Measurements from ENCODE around the gene LIAS. TPM values are rescaled to one million over a fixed set of nuclear protein-coding genes. Genes with fewer than 3 reads are reported as not detected.

The LIAS gene
- total and polyA plus RNA-seq, 2 of the 13 experiments (the other 11 are each of a cell fraction or from before 2014, with no cell fraction given) = 16.0 to 16.6 TPM

DNA sequence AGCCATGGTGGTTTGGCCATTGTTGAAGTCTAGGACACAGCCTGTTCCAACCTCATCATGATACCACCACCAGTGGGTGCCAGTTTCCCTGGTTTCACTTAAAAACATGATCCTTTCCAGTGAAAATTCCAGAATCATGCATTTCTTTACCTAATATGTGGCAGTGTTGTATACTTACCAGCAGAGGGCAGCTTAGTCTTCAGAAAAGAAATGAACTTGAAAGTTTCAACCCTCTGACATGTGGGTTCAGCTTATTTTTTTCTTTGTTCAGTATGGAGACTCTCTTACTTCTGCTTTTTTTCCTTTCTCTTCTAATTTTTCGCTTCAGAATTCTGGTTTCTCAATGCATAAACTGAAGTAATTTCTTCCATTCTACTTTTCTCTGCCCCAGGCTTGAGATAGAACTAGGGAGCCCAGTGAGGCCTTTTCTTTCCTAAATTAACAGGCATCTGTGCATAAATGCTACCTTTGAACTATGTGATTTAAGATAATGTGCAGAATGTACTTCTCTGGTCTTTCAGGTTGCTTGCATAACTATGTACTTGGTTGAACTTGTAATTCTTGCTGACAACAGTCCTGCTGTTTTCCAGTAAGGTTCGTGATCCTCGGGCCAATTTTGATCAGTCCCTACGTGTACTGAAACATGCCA is 10.7 kb downstream of the LIAS start (continued):
- TF ChIP-seq IRF2 (CRISPR knock-in tag; IDR thresholded peaks at IDR 0.05) (peak; percentile 39; the same call in 1 of the 2 replicates), HIVEP1 (CRISPR knock-in tag; IDR thresholded peaks at IDR 0.05) (no peak), ZNF24 (IDR thresholded peaks at IDR 0.05) (no peak), ZNF496 (CRISPR knock-in tag; IDR thresholded peaks at IDR 0.05; ENCODE audit: insufficient replicate concordance) (no peak), ZSCAN30 (CRISPR knock-in tag; IDR thresholded peaks at IDR 0.05) (no peak), ZNF382 (CRISPR knock-in tag; IDR thresholded peaks at IDR 0.05; ENCODE audit: borderline replicate concordance) (no peak), NFYC (CRISPR knock-in tag; IDR thresholded peaks at IDR 0.05) (peak; percentile 9; the same call in 1 of the 2 replicates), MAFF (IDR thresholded peaks at IDR 0.05; ENCODE audit: low read depth, low read length) (0 out of 2 replicates have a peak, but pooled peaks have one; percentile 17), ZFP62 (CRISPR knock-in tag; IDR thresholded peaks at IDR 0.05) (no peak), KLF12 (CRISPR knock-in tag; IDR thresholded peaks at IDR 0.05; ENCODE audit: borderline replicate concordance) (0 out of 2 replicates have a peak, but pooled peaks have one; percentile 45)
- TF ChIP-seq, protein P1, sequence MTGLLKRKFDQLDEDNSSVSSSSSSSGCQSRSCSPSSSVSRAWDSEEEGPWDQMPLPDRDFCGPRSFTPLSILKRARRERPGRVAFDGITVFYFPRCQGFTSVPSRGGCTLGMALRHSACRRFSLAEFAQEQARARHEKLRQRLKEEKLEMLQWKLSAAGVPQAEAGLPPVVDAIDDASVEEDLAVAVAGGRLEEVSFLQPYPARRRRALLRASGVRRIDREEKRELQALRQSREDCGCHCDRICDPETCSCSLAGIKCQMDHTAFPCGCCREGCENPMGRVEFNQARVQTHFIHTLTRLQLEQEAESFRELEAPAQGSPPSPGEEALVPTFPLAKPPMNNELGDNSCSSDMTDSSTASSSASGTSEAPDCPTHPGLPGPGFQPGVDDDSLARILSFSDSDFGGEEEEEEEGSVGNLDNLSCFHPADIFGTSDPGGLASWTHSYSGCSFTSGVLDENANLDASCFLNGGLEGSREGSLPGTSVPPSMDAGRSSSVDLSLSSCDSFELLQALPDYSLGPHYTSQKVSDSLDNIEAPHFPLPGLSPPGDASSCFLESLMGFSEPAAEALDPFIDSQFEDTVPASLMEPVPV (CRISPR knock-in tag; IDR thresholded peaks at IDR 0.05) = no peak
- TF ChIP-seq, protein P2, sequence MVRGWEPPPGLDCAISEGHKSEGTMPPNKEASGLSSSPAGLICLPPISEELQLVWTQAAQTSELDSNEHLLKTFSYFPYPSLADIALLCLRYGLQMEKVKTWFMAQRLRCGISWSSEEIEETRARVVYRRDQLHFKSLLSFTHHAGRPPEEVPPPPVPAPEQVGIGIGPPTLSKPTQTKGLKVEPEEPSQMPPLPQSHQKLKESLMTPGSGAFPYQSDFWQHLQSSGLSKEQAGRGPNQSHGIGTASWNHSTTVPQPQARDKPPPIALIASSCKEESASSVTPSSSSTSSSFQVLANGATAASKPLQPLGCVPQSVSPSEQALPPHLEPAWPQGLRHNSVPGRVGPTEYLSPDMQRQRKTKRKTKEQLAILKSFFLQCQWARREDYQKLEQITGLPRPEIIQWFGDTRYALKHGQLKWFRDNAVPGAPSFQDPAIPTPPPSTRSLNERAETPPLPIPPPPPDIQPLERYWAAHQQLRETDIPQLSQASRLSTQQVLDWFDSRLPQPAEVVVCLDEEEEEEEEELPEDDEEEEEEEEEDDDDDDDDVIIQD (CRISPR knock-in tag; IDR thresholded peaks at IDR 0.05; ENCODE audit: low read depth) = peak; percentile 58; the same call in 1 of the 2 replicates
- TF ChIP-seq, protein P3, sequence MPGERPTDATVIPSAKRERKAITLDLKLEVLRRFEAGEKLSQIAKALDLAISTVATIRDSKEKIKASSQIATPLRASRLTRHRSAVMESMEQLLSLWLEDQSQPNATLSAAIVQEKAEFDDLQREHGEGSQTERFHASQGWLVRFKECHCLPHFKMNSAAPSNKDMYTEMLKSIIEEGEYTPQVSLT (CRISPR knock-in tag; IDR thresholded peaks at IDR 0.05; ENCODE audit: borderline replicate concordance, low read depth) = no peak
- TF ChIP-seq, protein P4, sequence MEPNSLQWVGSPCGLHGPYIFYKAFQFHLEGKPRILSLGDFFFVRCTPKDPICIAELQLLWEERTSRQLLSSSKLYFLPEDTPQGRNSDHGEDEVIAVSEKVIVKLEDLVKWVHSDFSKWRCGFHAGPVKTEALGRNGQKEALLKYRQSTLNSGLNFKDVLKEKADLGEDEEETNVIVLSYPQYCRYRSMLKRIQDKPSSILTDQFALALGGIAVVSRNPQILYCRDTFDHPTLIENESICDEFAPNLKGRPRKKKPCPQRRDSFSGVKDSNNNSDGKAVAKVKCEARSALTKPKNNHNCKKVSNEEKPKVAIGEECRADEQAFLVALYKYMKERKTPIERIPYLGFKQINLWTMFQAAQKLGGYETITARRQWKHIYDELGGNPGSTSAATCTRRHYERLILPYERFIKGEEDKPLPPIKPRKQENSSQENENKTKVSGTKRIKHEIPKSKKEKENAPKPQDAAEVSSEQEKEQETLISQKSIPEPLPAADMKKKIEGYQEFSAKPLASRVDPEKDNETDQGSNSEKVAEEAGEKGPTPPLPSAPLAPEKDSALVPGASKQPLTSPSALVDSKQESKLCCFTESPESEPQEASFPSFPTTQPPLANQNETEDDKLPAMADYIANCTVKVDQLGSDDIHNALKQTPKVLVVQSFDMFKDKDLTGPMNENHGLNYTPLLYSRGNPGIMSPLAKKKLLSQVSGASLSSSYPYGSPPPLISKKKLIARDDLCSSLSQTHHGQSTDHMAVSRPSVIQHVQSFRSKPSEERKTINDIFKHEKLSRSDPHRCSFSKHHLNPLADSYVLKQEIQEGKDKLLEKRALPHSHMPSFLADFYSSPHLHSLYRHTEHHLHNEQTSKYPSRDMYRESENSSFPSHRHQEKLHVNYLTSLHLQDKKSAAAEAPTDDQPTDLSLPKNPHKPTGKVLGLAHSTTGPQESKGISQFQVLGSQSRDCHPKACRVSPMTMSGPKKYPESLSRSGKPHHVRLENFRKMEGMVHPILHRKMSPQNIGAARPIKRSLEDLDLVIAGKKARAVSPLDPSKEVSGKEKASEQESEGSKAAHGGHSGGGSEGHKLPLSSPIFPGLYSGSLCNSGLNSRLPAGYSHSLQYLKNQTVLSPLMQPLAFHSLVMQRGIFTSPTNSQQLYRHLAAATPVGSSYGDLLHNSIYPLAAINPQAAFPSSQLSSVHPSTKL (CRISPR knock-in tag; IDR thresholded peaks at IDR 0.05) = peak; percentile 45; the same call in 1 of the 2 replicates
- TF ChIP-seq, protein P5, sequence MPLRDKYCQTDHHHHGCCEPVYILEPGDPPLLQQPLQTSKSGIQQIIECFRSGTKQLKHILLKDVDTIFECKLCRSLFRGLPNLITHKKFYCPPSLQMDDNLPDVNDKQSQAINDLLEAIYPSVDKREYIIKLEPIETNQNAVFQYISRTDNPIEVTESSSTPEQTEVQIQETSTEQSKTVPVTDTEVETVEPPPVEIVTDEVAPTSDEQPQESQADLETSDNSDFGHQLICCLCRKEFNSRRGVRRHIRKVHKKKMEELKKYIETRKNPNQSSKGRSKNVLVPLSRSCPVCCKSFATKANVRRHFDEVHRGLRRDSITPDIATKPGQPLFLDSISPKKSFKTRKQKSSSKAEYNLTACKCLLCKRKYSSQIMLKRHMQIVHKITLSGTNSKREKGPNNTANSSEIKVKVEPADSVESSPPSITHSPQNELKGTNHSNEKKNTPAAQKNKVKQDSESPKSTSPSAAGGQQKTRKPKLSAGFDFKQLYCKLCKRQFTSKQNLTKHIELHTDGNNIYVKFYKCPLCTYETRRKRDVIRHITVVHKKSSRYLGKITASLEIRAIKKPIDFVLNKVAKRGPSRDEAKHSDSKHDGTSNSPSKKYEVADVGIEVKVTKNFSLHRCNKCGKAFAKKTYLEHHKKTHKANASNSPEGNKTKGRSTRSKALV (CRISPR knock-in tag; IDR thresholded peaks at IDR 0.05) = 0 out of 2 replicates have a peak, but pooled peaks have one; percentile 32
- TF ChIP-seq, protein P6, sequence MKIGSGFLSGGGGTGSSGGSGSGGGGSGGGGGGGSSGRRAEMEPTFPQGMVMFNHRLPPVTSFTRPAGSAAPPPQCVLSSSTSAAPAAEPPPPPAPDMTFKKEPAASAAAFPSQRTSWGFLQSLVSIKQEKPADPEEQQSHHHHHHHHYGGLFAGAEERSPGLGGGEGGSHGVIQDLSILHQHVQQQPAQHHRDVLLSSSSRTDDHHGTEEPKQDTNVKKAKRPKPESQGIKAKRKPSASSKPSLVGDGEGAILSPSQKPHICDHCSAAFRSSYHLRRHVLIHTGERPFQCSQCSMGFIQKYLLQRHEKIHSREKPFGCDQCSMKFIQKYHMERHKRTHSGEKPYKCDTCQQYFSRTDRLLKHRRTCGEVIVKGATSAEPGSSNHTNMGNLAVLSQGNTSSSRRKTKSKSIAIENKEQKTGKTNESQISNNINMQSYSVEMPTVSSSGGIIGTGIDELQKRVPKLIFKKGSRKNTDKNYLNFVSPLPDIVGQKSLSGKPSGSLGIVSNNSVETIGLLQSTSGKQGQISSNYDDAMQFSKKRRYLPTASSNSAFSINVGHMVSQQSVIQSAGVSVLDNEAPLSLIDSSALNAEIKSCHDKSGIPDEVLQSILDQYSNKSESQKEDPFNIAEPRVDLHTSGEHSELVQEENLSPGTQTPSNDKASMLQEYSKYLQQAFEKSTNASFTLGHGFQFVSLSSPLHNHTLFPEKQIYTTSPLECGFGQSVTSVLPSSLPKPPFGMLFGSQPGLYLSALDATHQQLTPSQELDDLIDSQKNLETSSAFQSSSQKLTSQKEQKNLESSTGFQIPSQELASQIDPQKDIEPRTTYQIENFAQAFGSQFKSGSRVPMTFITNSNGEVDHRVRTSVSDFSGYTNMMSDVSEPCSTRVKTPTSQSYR (CRISPR knock-in tag; IDR thresholded peaks at IDR 0.05; ENCODE audit: borderline replicate concordance) = no peak

Data from HepG2 (cell line).